MM.1S (cell line): Measurements from ENCODE around the gene TIMM13.

Experiments
- DNase-seq: peaks from one replicate; pipeline ENCODE4 v3.0.0-alpha.2; 2015
- H2AFZ ChIP-seq: fragments of 300-600 bp; sonication (generic); 2 replicates; pipeline ENCODE4 v1.6.0; 2016; ENCODE audit warnings: antibody characterized with exemption, low read length
- H3F3A ChIP-seq: fragments of 300-600 bp; sonication (generic); 2 replicates; pipeline ENCODE4 v1.6.1; 2016; ENCODE audit warnings: mild to moderate bottlenecking, antibody characterized with exemption, low read length, moderate library complexity, mixed read lengths; ENCODE audit not compliant: insufficient read depth
- H3K27ac ChIP-seq: fragments of 300-600 bp; sonication (generic); 2 replicates; pipeline ENCODE4 v1.5.1; 2016; ENCODE audit warnings: mild to moderate bottlenecking, low read length
- H3K27me3 ChIP-seq: fragments of 300-600 bp; sonication (generic); replicated peaks from 2 replicates; pipeline ENCODE4 v1.6.0; 2016; ENCODE audit warnings: low read length; ENCODE audit not compliant: insufficient read depth
- H3K36me3 ChIP-seq: fragments of 300-600 bp; sonication (generic); replicated peaks from 2 replicates; pipeline ENCODE4 v1.6.1; 2016; ENCODE audit warnings: mild to moderate bottlenecking, low read length, mixed read lengths; ENCODE audit not compliant: insufficient read depth
- H3K4me1 ChIP-seq: fragments of 300-600 bp; sonication (generic); 2 replicates; pipeline ENCODE4 v1.6.1; 2016; ENCODE audit warnings: low read length, mixed read lengths
- H3K4me2 ChIP-seq: fragments of 300-600 bp; sonication (generic); 2 replicates; pipeline ENCODE4 v1.6.0; 2016; ENCODE audit warnings: low read depth, low read length
- H3K4me3 ChIP-seq: fragments of 300-600 bp; sonication (generic); 2 replicates; pipeline ENCODE4 v1.5.1; 2016; ENCODE audit warnings: low read length, mixed read lengths
- H3K79me2 ChIP-seq: fragments of 300-600 bp; sonication (generic); 2 replicates; pipeline ENCODE4 v1.6.1; 2016; ENCODE audit warnings: mixed run types, low read length, mixed read lengths
- H3K9ac ChIP-seq: fragments of 300-600 bp; sonication (generic); 2 replicates; pipeline ENCODE4 v1.6.1; 2016; ENCODE audit warnings: low read length, mixed read lengths
- H3K9me2 ChIP-seq: fragments of 300-600 bp; sonication (generic); replicated peaks from 2 replicates; pipeline ENCODE4 v1.6.1; 2016; ENCODE audit warnings: mild to moderate bottlenecking, low read length, mixed read lengths; ENCODE audit not compliant: insufficient read depth
- H3K9me3 ChIP-seq: fragments of 300-600 bp; sonication (generic); replicated peaks from 2 replicates; pipeline ENCODE4 v1.6.1; 2016; ENCODE audit warnings: mild to moderate bottlenecking, low read length, mixed read lengths; ENCODE audit not compliant: insufficient read depth
- H4K20me1 ChIP-seq: fragments of 300-600 bp; sonication (generic); 2 replicates; pipeline ENCODE4 v1.6.1; 2016; ENCODE audit warnings: mild to moderate bottlenecking, low read length, moderate library complexity, mixed read lengths; ENCODE audit not compliant: insufficient read depth
- EZH2 ChIP-seq: fragments of 300-600 bp; sonication (generic); optimal IDR thresholded peaks from 2 replicates; pipeline ENCODE3; 2017; ENCODE audit warnings: low read depth, mild to moderate bottlenecking, antibody characterized with exemption, low read length, mixed read lengths
- EZH2phosphoT487 ChIP-seq: fragments of 300-600 bp; sonication (generic); IDR thresholded peaks from 2 replicates; pipeline ENCODE4 v1.6.1; 2018; ENCODE audit warnings: antibody characterized with exemption, low read length
- TF ChIP-seq, protein P1 (sequence below): fragments of 300-600 bp; sonication (generic); IDR thresholded peaks from 2 replicates; pipeline ENCODE4 v1.5.1; 2016; ENCODE audit warnings: antibody characterized with exemption, low read length, mixed read lengths

The TIMM13 gene

DNA sequence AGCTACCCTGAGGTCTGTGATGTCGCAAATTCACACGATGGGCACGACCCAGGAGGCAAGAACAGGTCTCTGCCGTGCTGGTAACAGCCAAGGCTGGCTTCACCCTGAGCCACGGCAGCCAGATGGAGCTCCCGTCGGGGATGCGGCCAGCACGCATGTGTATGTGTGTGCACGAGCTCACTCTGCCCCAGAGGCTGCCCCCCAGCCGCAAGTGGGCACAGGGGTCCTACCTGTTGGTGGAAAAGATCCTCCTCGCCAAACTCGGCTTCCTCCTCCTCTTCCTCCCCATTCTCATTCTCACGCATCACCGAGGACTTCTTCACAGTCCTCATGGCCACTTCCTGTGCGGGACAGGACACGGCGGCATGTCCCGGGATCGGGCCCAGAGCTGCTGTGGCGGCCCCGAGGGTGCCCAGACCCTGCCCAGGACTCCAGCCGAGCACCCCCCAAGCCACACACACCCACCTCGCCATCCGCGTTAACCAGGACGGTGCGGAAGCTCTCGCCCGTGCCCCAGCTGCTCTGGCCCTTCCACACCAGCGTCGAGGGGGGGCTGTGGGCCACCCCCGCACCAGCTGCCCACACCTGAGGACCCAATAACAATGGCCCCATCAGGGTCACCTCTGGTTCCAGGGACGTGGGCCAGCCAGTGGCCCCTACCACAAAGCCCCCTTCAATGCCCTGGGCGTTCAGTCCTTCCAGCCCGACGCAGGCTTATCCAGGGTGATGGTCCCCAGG is 4.1 kb upstream of the TIMM13 start:
- peaks cover 24% of the 10 kb centered on the region for H3K36me3 ChIP-seq
- H3K4me1 ChIP-seq, result peaks cover 1% of the 10 kb centered on the region; the same call in 1 of the 2 replicates
- no peak overlapping the region for H3K4me3 ChIP-seq
- H3K27me3 ChIP-seq, result no peaks in the 10 kb centered on the region
- no peak overlapping the region for H3K9ac ChIP-seq
- no peaks in the 10 kb centered on the region for H3K9me3 ChIP-seq
- H3K27ac ChIP-seq, result no peak overlapping the region
- no peak overlapping the region for H2AFZ ChIP-seq
- H3K9me2 ChIP-seq, result no peaks in the 10 kb centered on the region
- DNase-seq, result no peak
- peaks cover 27% of the 10 kb centered on the region for H3F3A ChIP-seq
- TF ChIP-seq, protein P1, sequence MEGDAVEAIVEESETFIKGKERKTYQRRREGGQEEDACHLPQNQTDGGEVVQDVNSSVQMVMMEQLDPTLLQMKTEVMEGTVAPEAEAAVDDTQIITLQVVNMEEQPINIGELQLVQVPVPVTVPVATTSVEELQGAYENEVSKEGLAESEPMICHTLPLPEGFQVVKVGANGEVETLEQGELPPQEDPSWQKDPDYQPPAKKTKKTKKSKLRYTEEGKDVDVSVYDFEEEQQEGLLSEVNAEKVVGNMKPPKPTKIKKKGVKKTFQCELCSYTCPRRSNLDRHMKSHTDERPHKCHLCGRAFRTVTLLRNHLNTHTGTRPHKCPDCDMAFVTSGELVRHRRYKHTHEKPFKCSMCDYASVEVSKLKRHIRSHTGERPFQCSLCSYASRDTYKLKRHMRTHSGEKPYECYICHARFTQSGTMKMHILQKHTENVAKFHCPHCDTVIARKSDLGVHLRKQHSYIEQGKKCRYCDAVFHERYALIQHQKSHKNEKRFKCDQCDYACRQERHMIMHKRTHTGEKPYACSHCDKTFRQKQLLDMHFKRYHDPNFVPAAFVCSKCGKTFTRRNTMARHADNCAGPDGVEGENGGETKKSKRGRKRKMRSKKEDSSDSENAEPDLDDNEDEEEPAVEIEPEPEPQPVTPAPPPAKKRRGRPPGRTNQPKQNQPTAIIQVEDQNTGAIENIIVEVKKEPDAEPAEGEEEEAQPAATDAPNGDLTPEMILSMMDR, result no peak
- TF ChIP-seq EZH2, result no peak
- TF ChIP-seq EZH2phosphoT487, result no peak
- H3K4me2 ChIP-seq, result no peak overlapping the region
- H3K79me2 ChIP-seq, result peaks cover 49% of the 10 kb centered on the region
- H4K20me1 ChIP-seq, result no peaks in the 10 kb centered on the region

- Histone ChIP-seq H3K27me3 (no peaks in the 10 kb centered on the region), H2AFZ (no peak overlapping the region), H4K20me1 (no peaks in the 10 kb centered on the region), H3K9me3 (no peaks in the 10 kb centered on the region), H3K9ac (no peak overlapping the region), H3K27ac (no peak overlapping the region), H3K4me2 (no peak overlapping the region), H3F3A (peaks cover 27% of the 10 kb centered on the region), H3K36me3 (peaks cover 35% of the 10 kb centered on the region), H3K4me3 (no peak overlapping the region), H3K9me2 (no peaks in the 10 kb centered on the region), H3K4me1 (peaks cover 8% of the 10 kb centered on the region; the same call in 1 of the 2 replicates), H3K79me2 (peaks cover 54% of the 10 kb centered on the region)
- TF ChIP-seq, protein P1, result no peak
- TF ChIP-seq EZH2 (no peak), EZH2phosphoT487 (no peak)
- no peak for DNase-seq
These were observed 2.6 kb upstream of the TIMM13 start for GRCh38 chr19:2429917-2430535.

GRCh38 chr19:2428756-2429711 is 1.6 kb upstream of the TIMM13 start:
- no peak overlapping the region for H3K4me2 ChIP-seq
- no peaks in the 10 kb centered on the region for H3K27me3 ChIP-seq
- no peaks in the 10 kb centered on the region for H4K20me1 ChIP-seq
- H3K27ac ChIP-seq, result no peak overlapping the region
- H3K36me3 ChIP-seq, result peaks cover 35% of the 10 kb centered on the region
- H2AFZ ChIP-seq, result no peak overlapping the region
- TF ChIP-seq, protein P1, result no peak
- no peak for DNase-seq
- peaks cover 27% of the 10 kb centered on the region for H3F3A ChIP-seq
- H3K4me1 ChIP-seq, result peaks cover 8% of the 10 kb centered on the region; the same call in 1 of the 2 replicates
- no peak overlapping the region for H3K4me3 ChIP-seq
- no peaks in the 10 kb centered on the region for H3K9me2 ChIP-seq
- H3K79me2 ChIP-seq, result peaks cover 53% of the 10 kb centered on the region
- no peaks in the 10 kb centered on the region for H3K9me3 ChIP-seq
- H3K9ac ChIP-seq, result no peak overlapping the region
